A549 (cell line): ENCODE results near the gene STRA8. TPM values are rescaled to one million over a fixed set of nuclear protein-coding genes. Genes with fewer than 3 reads are reported as not detected.
"Not testable (repeated sequence)": the region's sequence is repeated elsewhere in the genome, so short reads cannot be mapped to it uniquely, and the experiment has no call there.

Experiments
- ATAC-seq, 2 experiments: fragments of 200-7000 bp in 1 of 2; fragments of >200 bp in 1 of 2; cut with Nextera tagmentation in 1 of 2; cut with Tn5 transposase in 1 of 2; 3 replicates each; pipeline versions ENCODE4 v1.8.0 to v1.9.1; 2018 to 2020; ENCODE audit warnings: mild to moderate bottlenecking in 1 of 2, moderate library complexity in 1 of 2
- CTCF ChIA-PET: fragments of 300-600 bp; sonication (Branson Sonifier 250); formaldehyde crosslinking; extraction: SDS; loops from one replicate; lab custom pipeline; 2021; ENCODE audit warnings: antibody characterized with exemption, inconsistent platforms; lab: Yijun Ruan, JAX
- POLR2A ChIA-PET: fragments of 350-600 bp; formaldehyde crosslinking; extraction: SDS; loops from one replicate; lab custom pipeline; 2021; ENCODE audit warnings: antibody characterized with exemption, inconsistent platforms; lab: Yijun Ruan, JAX
- DNase-seq, 2 experiments: peaks; one replicate each; pipeline versions ENCODE4 v3.0.0 to v3.0.0-alpha.2; 2011 to 2016; ENCODE audit warnings: low read depth in 1 of 2, low spot score in 1 of 2
- FAIRE-seq: peaks from 2 replicates; lab custom pipeline; 2011; peaks lifted over from hg19 to GRCh38; lab: Jason Lieb, UNC
- H3K27ac ChIP-seq, 2 experiments: fragments of >200 bp; sonication (Bioruptor Twin); formaldehyde crosslinking; 3 replicates each; pipeline ENCODE4 v1.5.1; 2016 to 2017
- H3K4me1 ChIP-seq: fragments of >200 bp; sonication (Bioruptor Twin); formaldehyde crosslinking; 3 replicates; pipeline ENCODE4 v1.6.1; 2016
- H3K4me2 ChIP-seq: fragments of >200 bp; sonication (Bioruptor Twin); formaldehyde crosslinking; 3 replicates; pipeline ENCODE4 v1.6.1; 2016
- H3K4me3 ChIP-seq: fragments of >200 bp; sonication (Bioruptor Twin); formaldehyde crosslinking; 3 replicates; pipeline ENCODE4 v1.5.1; 2016
- H3K9me3 ChIP-seq: fragments of >200 bp; sonication (Bioruptor Twin); formaldehyde crosslinking; 3 replicates; pipeline ENCODE4 v1.6.1; 2016
- CEBPB ChIP-seq, 2 experiments: fragments of >200 bp in 1 of 2; sonication (Bioruptor Twin) in 1 of 2; formaldehyde crosslinking in 1 of 2; IDR thresholded peaks; 2 replicates each; pipeline ENCODE4 v1.6.1; 2012 to 2016
- CHD4 ChIP-seq: fragments of 200-600 bp; sonication (generic); IDR thresholded peaks from 2 replicates; pipeline ENCODE4 v1.6.1; 2016; ENCODE audit warnings: antibody characterized with exemption, mild to moderate bottlenecking, borderline replicate concordance
- EP300 ChIP-seq, 2 experiments: fragments of >200 bp; sonication (Bioruptor Twin); formaldehyde crosslinking; IDR thresholded peaks; 2 replicates in 1 of 2; 3 replicates in 1 of 2; pipeline ENCODE4 v1.6.1; 2016 to 2017
- HDAC2 ChIP-seq: fragments of 200-600 bp; sonication (generic); IDR thresholded peaks from 2 replicates; pipeline ENCODE4 v1.6.1; 2016
- HEYL ChIP-seq: fragments of 250-450 bp; sonication (Bioruptor Pico); IDR thresholded peaks from 2 replicates; pipeline ENCODE4 v1.8.0; 2021; ENCODE audit warnings: mild to moderate bottlenecking, moderate library complexity
- JUN ChIP-seq, 2 experiments: fragments of >200 bp; sonication (Bioruptor Twin); formaldehyde crosslinking; IDR thresholded peaks; 2 replicates in 1 of 2; 3 replicates in 1 of 2; pipeline ENCODE4 v1.6.1; 2016 to 2017
- JUNB ChIP-seq: fragments of >200 bp; sonication (Bioruptor Twin); formaldehyde crosslinking; IDR thresholded peaks from 2 replicates; pipeline ENCODE4 v1.6.1; 2016
- KDM1A ChIP-seq: fragments of 200-600 bp; sonication (generic); IDR thresholded peaks from 2 replicates; pipeline ENCODE4 v1.6.1; 2016; ENCODE audit warnings: low read depth, mild to moderate bottlenecking
- MYC ChIP-seq: IDR thresholded peaks from 2 replicates; pipeline ENCODE4 v1.6.1; 2012; ENCODE audit warnings: mild to moderate bottlenecking, inconsistent platforms, low read length, improper control_type of control experiment, borderline replicate concordance
- RCOR1 ChIP-seq: fragments of 150-350 bp; IDR thresholded peaks from 2 replicates; pipeline ENCODE4 v1.6.1; 2014; ENCODE audit warnings: antibody characterized with exemption, low read length, low read depth
- SMC3 ChIP-seq: fragments of >200 bp; sonication (Bioruptor Twin); formaldehyde crosslinking; IDR thresholded peaks from 3 replicates; pipeline ENCODE4 v1.6.1; 2018; ENCODE audit warnings: inconsistent platforms
- SREBF2 ChIP-seq: fragments of 450-650 bp; IDR thresholded peaks from 2 replicates; pipeline ENCODE4 v1.6.1; 2014; ENCODE audit warnings: mild to moderate bottlenecking, moderate library complexity
- ZC3H11A ChIP-seq: fragments of 450-650 bp; IDR thresholded peaks from 2 replicates; pipeline ENCODE4 v1.6.1; 2014; ENCODE audit warnings: antibody characterized with exemption, mild to moderate bottlenecking
- ZFP36 ChIP-seq: fragments of 450-650 bp; IDR thresholded peaks from 2 replicates; pipeline ENCODE4 v1.6.1; 2014; ENCODE audit warnings: borderline replicate concordance; ENCODE audit not compliant: partially characterized antibody
- WGBS: methylation state at CpG from one replicate; pipeline ENCODE4 v1.1.6; 2017; ENCODE audit errors: missing lambda C conversion rate; 5-methylcytosine and 5-hydroxymethylcytosine counted together
- polyA plus RNA-seq, 4 experiments: library from polyadenylated mRNA; depleted of rRNA in 3 of 4; stranded (reverse); fragments of >200 nt; fragmentation: RNase III in 1 of 4; extraction: RNeasy Plus Mini Kit Qiagen cat#74134 plus additional on column Dnase treatment in 1 of 4; gene quantifications; 2 replicates in 3 of 4; 3 replicates in 1 of 4; pipeline ENCODE4 v1.2.3, GENCODE V29; 2011 to 2017
- TF ChIP-seq, protein P1 (sequence below): fragments of >200 bp; sonication (Bioruptor Twin); formaldehyde crosslinking; IDR thresholded peaks from 3 replicates; pipeline ENCODE4 v1.5.1; 2016
- TF ChIP-seq, protein P2 (sequence below): fragments of 250-450 bp; sonication (Bioruptor Pico); IDR thresholded peaks from 2 replicates; pipeline ENCODE4 v1.5.0; 2020; ENCODE audit warnings: low read depth, mild to moderate bottlenecking, moderate library complexity
- TF ChIP-seq, protein P3 (sequence below): fragments of >200 bp; sonication (Bioruptor Twin); formaldehyde crosslinking; IDR thresholded peaks from 2 replicates; pipeline ENCODE4 v1.6.1; 2016

The STRA8 gene
- polyA plus RNA-seq, 2 of the 4 experiments (the other 2 are of a cell fraction), result not detected

DNA sequence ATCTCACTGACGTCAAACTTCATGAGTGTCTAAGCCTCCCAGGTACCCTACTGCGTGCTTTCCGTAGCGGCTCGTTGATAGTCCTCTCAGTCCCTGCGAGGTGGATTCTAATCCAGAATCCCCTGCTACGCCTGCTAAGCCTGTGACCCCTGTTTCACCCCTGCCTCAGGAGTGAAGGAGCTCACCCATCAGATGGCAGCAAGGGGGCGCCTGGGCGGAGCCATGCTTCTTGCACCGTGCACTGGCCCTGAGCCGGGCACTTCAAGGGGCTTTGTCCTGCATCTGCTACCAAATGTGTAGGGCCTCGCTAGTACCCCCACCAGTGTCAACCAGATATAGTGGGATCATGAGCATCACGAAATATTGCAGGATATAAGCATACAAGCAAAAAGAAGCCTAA lies 918 bp upstream of the STRA8 start:
- WGBS, result 65% methylated on average over 13 of the region's 13 CpGs
- CTCF ChIA-PET, result interaction anchor here (1.0 to 3.6 kb wide), 5 partner anchors 11 to 64 kb away, joined by 3 to 12 read pairs (median 3); no protein-coding TSS in a partner anchor
- FAIRE-seq, result no peak
- TF ChIP-seq HDAC2, result no peak
- TF ChIP-seq, protein P1, sequence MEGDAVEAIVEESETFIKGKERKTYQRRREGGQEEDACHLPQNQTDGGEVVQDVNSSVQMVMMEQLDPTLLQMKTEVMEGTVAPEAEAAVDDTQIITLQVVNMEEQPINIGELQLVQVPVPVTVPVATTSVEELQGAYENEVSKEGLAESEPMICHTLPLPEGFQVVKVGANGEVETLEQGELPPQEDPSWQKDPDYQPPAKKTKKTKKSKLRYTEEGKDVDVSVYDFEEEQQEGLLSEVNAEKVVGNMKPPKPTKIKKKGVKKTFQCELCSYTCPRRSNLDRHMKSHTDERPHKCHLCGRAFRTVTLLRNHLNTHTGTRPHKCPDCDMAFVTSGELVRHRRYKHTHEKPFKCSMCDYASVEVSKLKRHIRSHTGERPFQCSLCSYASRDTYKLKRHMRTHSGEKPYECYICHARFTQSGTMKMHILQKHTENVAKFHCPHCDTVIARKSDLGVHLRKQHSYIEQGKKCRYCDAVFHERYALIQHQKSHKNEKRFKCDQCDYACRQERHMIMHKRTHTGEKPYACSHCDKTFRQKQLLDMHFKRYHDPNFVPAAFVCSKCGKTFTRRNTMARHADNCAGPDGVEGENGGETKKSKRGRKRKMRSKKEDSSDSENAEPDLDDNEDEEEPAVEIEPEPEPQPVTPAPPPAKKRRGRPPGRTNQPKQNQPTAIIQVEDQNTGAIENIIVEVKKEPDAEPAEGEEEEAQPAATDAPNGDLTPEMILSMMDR, result peak; percentile 40
- H3K4me1 ChIP-seq, result no peaks in the 10 kb centered on the region
- H3K9me3 ChIP-seq, result no peaks in the 10 kb centered on the region
- DNase-seq, result peak in 1 of 2 experiments; percentile 42
- H3K27ac ChIP-seq, result no peak overlapping the region
- POLR2A ChIA-PET, result no interaction called here
- no peak overlapping the region for H3K4me2 ChIP-seq
- no peak overlapping the region for H3K4me3 ChIP-seq
- ATAC-seq, result peak in 1 of 2 experiments; percentile 83; a peak in 3 of 6 replicates

DNA sequence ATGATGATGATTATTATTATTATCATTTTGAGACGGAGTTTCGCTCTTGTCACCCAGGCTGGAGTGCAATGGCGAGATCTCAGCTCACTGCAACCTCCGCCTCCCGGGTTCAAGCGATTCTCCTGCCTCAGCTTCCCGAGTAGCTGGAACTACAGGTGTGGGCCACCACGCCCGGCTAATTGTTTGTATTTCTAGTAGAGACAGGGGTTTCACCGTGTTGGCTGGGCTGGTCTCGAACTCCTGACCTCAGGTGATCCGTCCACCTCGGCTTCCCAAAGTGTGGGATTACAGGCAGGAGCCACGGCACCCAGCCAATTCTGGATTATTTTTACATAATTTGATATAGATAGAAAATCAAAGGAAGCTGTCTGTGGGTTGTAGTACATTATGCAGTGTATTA lies 457 bp downstream of the STRA8 start:
- WGBS, result 85% methylated on average over 14 of the region's 14 CpGs
- ATAC-seq, H3K4me3 ChIP-seq, H3K4me2 ChIP-seq, H3K27ac ChIP-seq, DNase-seq, H3K9me3 ChIP-seq, POLR2A ChIA-PET, FAIRE-seq, H3K4me1 ChIP-seq: not testable (repeated sequence)
- CTCF ChIA-PET, result interaction anchor here (1.1 to 3.6 kb wide), 2 partner anchors 17 to 41 kb away, joined by 3 to 12 read pairs; no protein-coding TSS in a partner anchor

DNA sequence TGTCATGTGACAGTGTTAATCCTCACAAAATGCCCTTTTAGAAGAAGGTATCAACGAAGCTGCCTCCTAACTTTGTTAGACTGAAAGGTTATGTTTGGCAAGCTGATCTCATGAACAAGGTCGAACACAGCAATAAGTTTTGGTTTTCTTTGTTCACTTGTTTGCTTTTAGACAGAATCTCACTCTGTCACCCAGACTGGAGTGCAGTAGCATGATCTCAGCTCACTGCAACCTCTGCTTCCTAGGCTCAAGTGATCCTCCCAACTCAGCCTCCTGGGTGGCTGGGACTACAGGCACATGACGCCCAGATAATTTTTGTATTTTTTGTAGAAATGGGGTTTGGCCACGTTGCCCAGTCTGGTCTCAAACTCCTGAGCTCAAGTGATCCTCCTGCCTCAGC lies 1.1 kb downstream of the STRA8 start:
- no peak for DNase-seq
- no peaks in the 10 kb centered on the region for H3K9me3 ChIP-seq
- POLR2A ChIA-PET, result no interaction called here
- TF ChIP-seq SMC3, result no peak
- TF ChIP-seq, protein P2, sequence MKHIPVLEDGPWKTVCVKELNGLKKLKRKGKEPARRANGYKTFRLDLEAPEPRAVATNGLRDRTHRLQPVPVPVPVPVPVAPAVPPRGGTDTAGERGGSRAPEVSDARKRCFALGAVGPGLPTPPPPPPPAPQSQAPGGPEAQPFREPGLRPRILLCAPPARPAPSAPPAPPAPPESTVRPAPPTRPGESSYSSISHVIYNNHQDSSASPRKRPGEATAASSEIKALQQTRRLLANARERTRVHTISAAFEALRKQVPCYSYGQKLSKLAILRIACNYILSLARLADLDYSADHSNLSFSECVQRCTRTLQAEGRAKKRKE (CRISPR knock-in tag), result no peak
- TF ChIP-seq ZFP36, result no peak
- no peak for TF ChIP-seq KDM1A
- TF ChIP-seq EP300 (IDR thresholded peaks at IDR 0.05), result no peak
- no peak for TF ChIP-seq MYC
- TF ChIP-seq RCOR1, result no peak
- TF ChIP-seq JUNB, result no peak
- TF ChIP-seq ZC3H11A, result no peak
- TF ChIP-seq, all 56 proteins: peak for 0
- Histone ChIP-seq H3K27ac (no peak overlapping the region), H3K4me3 (no peak overlapping the region), H3K4me2 (no peak overlapping the region), H3K4me1 (no peaks in the 10 kb centered on the region)
- CTCF ChIA-PET, result interaction anchor here (1.1 to 3.6 kb wide), 4 partner anchors 11 to 47 kb away, joined by 3 to 12 read pairs (median 6); no protein-coding TSS in a partner anchor
- ATAC-seq, result no peak
- no peak for FAIRE-seq
- 50% methylated on average over 4 of the region's 4 CpGs for WGBS

DNA sequence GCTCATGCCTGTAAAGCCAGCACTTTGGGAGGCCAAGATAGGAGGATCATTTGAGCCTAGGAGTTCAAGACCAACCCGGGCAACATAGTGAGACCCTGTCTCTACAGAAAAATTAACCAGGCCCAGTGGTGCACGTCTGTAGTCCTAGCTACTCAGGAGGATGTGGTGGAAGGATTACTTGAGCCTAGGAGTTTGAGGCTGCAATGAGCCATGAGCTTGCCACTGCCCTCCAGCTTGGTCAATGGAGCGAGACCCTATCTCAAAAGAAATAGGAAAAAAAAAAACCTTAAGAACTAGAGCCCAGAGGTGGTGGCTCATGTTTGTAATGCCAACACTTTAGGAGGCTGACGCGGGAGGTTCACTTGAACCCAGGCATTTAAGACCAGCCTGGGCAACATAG lies 2.2 kb downstream of the STRA8 start:
- POLR2A ChIA-PET, result no interaction called here
- CTCF ChIA-PET, result interaction anchor here (1.0 to 2.3 kb wide), 4 partner anchors 9 to 265 kb away, joined by 3 to 9 read pairs (median 5); no protein-coding TSS in a partner anchor
- DNase-seq (no peak), FAIRE-seq (no peak)
- Histone ChIP-seq H3K9me3 (no peaks in the 10 kb centered on the region), H3K27ac (no peak overlapping the region)
- 91% methylated on average over 5 of the region's 5 CpGs for WGBS
- TF ChIP-seq CHD4, result no peak
- TF ChIP-seq HEYL, result no peak
- TF ChIP-seq, all 56 proteins: peak for 0
- H3K4me3 ChIP-seq, result no peak overlapping the region
- H3K4me2 ChIP-seq, result no peak overlapping the region
- no peak for ATAC-seq
- no peaks in the 10 kb centered on the region for H3K4me1 ChIP-seq

DNA sequence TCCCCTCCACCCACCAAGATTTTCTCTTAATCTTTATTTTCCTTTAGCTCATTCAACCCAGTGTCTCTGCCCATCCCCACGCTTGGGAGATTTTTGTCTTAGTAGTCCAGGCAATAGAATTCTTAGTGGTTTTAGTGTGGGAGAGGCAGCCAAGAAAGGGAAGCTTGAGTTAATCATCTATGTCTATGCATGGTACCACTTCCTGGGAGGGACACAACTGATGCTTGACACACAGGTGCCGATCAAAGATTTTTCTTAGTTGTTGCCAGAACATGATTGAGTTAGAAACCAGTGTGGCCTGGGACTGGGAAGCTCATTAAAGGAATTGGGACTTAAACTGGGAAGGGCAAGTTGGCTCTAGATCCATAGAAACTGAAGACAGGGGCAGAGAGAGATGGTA lies 3.1 kb downstream of the STRA8 start:
- ChIA-PET POLR2A (no interaction called here), CTCF (interaction anchor here (1.0 to 2.3 kb wide), 3 partner anchors 9 to 264 kb away, joined by 3 to 9 read pairs (median 6); no protein-coding TSS in a partner anchor)
- Histone ChIP-seq H3K4me3 (no peak overlapping the region), H3K27ac (no peak overlapping the region), H3K4me2 (no peak overlapping the region), H3K4me1 (no peaks in the 10 kb centered on the region), H3K9me3 (no peaks in the 10 kb centered on the region)
- DNase-seq, result no peak
- FAIRE-seq, result no peak
- WGBS, result 80% methylated on average over 2 of the region's 2 CpGs
- TF ChIP-seq SREBF2 (no peak), CEBPB (IDR thresholded peaks at IDR 0.05) (no peak), JUN (IDR thresholded peaks at IDR 0.05) (no peak)
- TF ChIP-seq, protein P3, sequence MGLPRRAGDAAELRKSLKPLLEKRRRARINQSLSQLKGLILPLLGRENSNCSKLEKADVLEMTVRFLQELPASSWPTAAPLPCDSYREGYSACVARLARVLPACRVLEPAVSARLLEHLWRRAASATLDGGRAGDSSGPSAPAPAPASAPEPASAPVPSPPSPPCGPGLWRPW, result no peak
- ATAC-seq, result no peak
